Right renal pelvis (tissue), 4 donors: ENCODE results near the gene CPNE1. TPM values are rescaled to one million over a fixed set of nuclear protein-coding genes. Genes with fewer than 3 reads are reported as not detected.
"Not testable (repeated sequence)": the region's sequence is repeated elsewhere in the genome, so short reads cannot be mapped to it uniquely, and the experiment has no call there.

Source experiments
- DNase-seq, 4 donors: peaks; one replicate each; pipeline ENCODE4 v3.0.0-alpha.2; 2013; ENCODE audit warnings: low read depth in 4 of 4, low spot score in 3 of 4, missing footprints in 1 of 4
- polyA plus RNA-seq, 4 donors: library from polyadenylated mRNA; unstranded; fragments of 120-200 nt; gene quantifications; one replicate each; pipeline ENCODE4 v1.2.1, GENCODE V29; 2013; ENCODE audit not compliant: insufficient read length in 4 of 4

The CPNE1 gene
- 100 to 1,000 TPM; 162 to 187 (median 172) TPM for polyA plus RNA-seq

DNA sequence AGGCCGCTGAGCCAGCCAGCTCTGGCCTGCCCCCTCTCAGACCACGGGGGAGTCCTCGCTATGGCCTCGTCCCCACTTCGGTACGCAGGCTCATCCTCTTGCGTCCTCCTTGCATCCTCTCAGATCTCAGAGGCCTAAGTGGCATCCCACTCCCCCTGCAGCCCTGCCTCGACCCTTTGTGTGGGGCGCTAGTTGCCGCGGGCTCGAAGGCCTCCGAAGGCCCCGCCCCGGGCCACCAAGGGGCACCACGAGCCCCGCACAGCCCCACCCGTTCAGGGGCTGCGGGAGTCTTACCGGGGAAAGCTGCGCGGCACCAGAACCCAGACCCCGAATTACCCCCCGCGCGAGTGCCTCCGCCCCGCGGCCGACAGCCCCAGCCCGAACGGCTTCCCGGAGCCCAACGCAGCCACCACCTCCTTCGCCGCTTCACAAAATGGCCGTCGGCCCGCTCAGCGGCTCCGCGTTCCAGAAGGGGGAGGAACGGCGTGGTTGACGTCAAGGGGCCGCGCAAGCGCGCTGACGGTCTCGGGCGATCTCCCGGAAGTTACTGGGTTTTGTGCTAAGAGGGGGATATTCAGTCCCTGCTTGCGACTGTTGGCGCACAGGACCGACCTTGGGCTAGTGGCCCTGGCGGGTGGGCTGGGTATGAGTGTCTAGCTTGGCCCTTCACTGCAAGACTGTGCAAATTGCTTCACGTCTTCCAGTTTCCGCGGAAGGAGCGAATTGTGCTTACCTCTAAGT lies at the start of gene CPNE1, which contains the start of gene RBM12:
Gene CPNE1, minus strand, starts transcription at position 435 of the 741 bp plus-strand sequence. CDS start 31,977 bp downstream, outside the sequence.
Gene RBM12, minus strand, starts transcription at position 435 of the 741 bp plus-strand sequence. CDS start 9,578 bp downstream, outside the sequence.
- DNase-seq, result peak; percentile 85 to 93 (median 89)

- no peak for DNase-seq
These were observed 49.4 kb upstream of the CPNE1 start for GRCh38 chr20:35714127-35714526.

DNA sequence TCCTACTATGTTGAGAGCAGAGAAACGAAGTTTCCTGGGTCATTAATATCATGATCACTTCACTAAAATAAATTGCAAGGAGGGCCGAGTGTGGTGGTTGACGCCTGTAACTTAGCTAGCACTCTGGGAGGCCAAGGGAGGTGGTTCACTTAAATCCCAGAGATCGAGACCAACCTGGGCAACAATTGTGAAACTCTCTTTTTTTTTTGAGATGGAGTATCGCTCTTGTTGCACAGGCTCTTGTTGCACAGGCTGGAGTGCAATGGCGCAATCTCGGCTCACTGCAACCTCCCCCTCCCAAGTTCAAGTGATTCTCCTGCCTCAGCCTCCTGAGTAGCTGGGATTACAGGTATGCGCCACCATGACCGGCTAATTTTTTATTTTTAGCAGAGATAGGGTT lies 48.4 kb upstream of the CPNE1 start:
- DNase-seq, result not testable (repeated sequence)

DNA sequence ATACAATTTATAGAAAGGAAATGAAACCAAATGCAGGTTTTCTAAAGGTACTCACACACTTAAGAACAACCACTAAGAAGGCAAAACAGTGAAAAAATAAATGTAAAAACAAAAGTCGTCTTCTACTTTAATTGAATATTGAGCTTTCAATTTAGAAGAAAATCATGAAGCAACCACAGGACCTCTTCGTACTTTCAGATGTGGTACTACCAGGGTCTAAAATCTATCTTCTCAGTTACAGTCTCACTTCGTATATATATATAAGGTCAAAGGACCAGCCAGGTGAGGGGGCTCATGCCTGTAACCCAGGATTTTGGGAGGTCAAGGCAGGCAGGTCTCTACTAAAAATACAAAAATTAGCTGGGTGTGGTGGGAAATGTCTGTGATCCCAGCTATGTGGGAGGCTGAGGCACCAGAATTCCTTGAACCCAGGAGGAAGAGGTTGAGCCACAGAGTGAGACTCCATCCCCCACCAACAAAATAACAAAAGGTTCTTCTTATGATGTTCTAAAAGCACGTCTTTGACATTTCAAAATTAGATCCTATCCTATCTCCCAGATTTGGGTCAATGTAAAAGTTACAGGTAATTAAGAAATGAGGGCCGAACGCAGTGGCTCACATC lies 47.0 kb upstream of the CPNE1 start:
- no peak for DNase-seq

DNA sequence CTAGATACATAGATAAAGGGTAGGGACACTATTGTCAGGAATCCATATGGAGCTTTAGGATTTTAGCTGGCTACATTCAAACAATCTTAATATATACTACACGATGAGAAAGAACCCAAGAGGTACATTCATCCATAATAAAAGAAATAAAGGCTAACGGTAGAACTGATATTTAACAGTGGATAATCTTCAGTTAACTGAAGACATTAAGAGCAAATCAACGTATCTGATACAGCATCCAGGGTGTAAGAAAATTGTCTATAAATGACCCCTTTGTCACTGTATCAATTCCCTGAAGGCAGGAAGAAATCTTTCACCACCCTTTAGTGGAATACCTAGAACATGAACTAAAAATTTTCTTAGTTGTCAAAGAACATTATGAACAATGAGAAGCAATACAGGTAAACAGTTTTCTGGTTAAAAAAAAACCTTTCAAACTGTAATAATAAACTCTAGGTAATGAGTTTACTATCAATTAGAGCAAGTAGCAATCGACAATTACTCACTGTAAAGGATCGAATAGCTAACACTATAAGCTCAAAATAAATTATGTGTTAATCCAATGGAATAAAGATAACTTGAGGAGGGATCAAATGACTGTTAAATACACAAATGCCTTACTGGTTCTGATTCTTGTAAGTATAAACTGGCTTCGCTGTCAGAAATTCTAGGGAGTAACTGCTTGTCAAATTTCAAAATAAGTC lies 46.3 kb upstream of the CPNE1 start:
- no peak for DNase-seq

DNA sequence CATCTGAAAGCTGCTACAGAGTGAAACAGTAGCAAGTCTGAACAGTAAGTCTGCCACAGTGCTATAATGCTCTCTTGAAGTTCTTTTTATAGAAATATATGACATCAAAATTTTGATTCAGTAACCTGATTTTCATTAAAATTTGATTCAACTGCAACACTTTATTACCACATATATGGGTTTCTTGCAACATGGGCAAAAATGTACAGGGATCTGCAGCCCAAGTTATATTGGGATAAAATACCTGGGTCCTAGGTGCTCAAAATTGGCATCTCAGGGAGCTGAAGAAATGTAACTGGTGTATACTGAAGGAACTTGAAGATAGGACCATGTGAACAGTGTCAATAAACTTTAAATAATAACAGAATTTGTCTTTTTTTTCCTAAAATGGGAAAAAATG lies 45.3 kb upstream of the CPNE1 start:
- no peak for DNase-seq

GRCh38 chr20:35709259-35709658 lies 44.6 kb upstream of the CPNE1 start:
- DNase-seq, result no peak

- no peak for DNase-seq
These were observed 43.8 kb upstream of the CPNE1 start for GRCh38 chr20:35708502-35708901.

DNA sequence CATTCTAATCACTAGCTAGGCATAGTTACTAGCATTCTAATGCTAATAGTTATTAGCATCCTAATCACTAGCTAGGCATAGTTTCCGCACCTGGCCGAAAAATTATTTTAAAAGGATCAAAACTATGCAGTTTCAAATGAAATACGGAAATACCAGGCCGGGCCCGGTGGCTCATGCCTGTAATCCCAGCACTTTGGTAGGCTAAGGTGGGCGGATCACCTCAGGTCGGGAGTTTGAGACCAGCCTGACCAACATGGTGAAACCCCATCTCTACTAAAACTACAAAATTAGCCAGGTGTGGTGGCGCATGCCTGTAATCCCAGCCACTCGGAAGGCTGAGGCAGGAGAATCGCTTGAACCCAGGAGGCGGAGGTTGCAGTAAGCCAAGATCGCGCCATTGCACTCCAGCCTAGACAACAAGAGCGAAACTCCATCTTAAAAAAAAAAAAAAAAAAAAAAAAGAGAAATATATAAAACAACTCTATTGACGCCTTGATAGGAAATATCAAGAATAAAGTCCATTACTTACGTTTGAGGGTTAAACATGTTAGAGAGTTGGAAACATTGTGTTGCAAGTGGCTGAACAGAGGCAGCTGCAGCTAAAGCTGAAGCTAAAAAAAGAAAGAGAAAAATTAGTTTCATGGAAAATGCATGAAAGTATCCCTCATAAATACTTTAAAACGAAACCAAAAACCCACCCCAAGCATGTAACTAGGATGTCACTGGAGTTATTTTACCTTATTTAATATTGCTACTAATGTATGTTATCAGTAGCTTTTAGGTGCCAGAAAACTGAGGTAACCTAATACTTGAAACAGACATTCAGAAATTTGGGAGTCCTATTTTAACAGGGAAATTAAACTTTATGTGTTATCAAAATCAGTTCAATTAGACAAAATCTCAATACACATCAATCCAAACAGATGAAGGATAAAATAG lies 42.2 kb upstream of the CPNE1 start:
- DNase-seq, result not testable (repeated sequence)

GRCh38 chr20:35705894-35706293 lies 41.2 kb upstream of the CPNE1 start:
- DNase-seq, result not testable (repeated sequence)

DNA sequence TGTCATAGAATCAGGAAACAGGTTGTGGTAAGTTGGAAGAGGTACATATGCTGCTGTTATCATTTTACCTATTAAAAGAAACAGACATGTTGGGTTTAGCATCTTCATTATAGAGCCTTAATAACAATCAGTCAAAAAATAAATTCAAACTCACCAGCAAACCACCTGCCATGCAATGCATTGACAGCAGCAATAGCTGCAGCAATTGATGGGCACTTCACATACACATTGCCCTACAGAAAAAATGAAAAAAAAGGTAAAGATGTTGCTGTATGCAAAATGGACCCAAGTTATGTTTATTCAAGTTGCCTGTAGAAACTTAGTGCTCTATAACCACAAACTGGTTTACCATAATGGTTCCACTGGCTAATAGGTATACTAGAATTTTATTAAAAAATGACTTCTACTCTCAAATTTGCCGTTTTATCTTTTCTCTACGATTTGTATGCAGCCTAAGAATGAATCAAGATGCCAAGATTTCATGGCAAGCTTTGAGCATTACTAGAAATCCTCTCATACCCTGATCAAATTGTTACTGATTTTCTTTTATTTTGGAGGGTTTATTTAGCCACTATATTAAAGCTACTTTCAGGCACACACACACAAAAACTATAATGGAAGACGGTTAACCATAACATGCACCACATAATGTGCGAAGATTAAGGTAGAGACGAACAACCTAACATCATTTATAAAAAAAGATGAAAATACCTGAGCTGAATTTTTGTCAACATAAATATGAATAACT lies 40.0 kb upstream of the CPNE1 start:
- DNase-seq, result no peak

- no peak for DNase-seq
These were observed 38.4 kb upstream of the CPNE1 start for GRCh38 chr20:35702824-35703695.

GRCh38 chr20:35702051-35702823 lies 37.5 kb upstream of the CPNE1 start:
- no peak for DNase-seq

- DNase-seq, result no peak
These were observed 36.0 kb upstream of the CPNE1 start for GRCh38 chr20:35700625-35701148.

DNA sequence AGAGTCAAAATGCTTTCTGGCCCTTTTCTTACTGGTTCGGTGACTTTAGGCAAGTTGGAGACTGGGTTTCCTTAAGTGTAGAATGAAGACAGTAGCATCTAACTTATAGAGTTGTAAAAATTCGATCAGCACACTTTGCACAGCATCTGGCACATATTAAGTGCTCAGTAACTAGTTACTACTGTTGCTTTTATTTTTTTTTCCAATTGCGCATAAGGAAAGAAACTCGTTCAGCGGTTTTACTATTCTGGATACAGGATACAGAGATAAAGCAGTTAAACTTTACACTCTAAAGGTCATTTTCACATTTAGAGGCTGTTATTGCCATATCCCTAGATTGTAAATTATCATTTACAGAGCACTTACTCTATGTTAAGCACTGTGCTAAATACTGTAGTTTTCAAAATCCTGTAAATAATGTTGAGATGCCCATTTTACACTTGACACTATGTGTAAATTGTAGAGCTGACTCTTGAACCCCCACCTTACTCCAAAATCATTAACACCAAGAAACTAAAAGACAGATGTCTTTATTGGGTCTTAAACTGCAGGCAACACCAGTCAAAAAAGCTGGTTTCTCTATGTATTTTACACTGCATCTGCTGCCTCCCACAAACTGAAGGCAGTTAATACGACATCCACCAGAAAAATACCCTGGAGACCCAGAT lies 35.4 kb upstream of the CPNE1 start:
- DNase-seq, result no peak

DNA sequence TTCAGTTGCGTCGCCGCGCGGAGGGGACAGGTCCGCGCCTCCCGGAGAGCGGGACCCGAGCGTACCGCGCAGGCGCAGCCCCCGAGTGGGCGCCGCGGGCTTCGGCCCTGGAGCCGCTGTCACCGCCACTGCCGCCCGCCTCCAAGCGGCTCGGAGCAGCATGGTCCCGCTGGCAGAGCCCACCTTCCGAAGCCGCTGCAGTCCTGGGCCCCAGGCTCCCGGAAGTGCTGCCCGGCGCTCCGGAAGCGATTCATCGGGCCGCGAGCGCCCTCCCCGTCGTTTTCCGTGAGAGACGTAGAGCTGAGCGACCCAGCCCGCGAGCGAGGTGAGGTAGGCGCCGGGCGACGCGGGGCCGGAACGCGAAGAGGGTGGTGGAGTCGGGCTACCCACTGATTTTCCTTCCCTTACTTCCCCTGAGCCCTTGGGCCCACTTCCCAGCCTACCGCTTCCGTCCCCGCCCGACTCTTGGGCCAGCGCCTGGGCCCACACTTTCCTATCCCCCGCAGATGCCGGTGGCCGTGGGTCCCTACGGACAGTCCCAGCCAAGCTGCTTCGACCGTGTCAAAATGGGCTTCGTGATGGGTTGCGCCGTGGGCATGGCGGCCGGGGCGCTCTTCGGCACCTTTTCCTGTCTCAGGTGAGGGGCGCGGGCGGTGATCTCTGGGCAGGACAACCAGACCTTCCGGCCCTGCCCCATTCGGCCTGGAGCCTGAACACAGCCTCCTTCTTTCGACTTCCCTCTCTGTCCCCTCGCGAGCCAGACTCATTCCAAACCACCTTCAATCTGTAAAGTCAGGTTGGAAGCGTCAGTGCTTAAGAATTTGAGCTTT lies 34.6 kb upstream of the CPNE1 start, which contains the start of the genes NFS1 and ROMO1:
Gene NFS1, minus strand, starts transcription at position 226 of the 830 bp plus-strand sequence. Its CDS starts 64 bp downstream, at position 162.
Gene ROMO1, plus strand, starts transcription at position 279 of the 830 bp plus-strand sequence. Its CDS starts 228 bp downstream, at position 507.
- peak; percentile 68 to 85 (median 76) for DNase-seq
